ENCODE results near the gene C4orf50. TPM values are rescaled to one million over a fixed set of nuclear protein-coding genes. Genes with fewer than 3 reads are reported as not detected.

Gene C4orf50
- total RNA-seq, 2 donors from 2014 or later, result 0.13 TPM; not detected in 1

DNA sequence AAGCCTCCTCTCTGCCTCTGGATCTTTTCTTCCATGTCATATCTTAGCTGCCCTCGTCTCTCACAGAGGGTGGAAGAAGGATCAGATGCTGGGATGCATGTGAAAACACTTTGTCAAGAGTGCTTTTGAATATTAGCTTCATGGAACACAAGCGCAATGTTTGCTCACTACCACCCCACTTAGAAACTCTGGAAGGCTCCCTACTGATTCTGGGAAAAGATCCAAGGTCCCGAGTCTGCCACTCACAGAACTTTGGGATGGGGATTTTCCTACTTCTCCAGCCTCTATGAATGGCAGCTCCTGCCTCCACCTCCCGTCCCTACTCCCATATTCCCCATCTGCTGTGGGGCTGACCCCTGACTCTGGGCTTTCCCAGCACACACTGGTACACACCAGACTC is 85.1 kb downstream of the C4orf50 start:
- Histone ChIP-seq H3K36me3 (no peaks in the 10 kb centered on the region), H3K27me3 (no peaks in the 10 kb centered on the region), H3K4me3 (no peak overlapping the region), H3K9me3 (no peaks in the 10 kb centered on the region), H3K27ac (no peak overlapping the region), H3K9ac (ENCODE audit: low read depth in 2 of 2, low read length in 2 of 2) (no peak overlapping the region), H3K4me1 (no peaks in the 10 kb centered on the region)
- DNase-seq, result no peak
- intact Hi-C loops (cut with DNase I), result no loop called here
- TF ChIP-seq, protein P1, sequence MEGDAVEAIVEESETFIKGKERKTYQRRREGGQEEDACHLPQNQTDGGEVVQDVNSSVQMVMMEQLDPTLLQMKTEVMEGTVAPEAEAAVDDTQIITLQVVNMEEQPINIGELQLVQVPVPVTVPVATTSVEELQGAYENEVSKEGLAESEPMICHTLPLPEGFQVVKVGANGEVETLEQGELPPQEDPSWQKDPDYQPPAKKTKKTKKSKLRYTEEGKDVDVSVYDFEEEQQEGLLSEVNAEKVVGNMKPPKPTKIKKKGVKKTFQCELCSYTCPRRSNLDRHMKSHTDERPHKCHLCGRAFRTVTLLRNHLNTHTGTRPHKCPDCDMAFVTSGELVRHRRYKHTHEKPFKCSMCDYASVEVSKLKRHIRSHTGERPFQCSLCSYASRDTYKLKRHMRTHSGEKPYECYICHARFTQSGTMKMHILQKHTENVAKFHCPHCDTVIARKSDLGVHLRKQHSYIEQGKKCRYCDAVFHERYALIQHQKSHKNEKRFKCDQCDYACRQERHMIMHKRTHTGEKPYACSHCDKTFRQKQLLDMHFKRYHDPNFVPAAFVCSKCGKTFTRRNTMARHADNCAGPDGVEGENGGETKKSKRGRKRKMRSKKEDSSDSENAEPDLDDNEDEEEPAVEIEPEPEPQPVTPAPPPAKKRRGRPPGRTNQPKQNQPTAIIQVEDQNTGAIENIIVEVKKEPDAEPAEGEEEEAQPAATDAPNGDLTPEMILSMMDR (IDR thresholded peaks at IDR 0.05), result no peak

DNA sequence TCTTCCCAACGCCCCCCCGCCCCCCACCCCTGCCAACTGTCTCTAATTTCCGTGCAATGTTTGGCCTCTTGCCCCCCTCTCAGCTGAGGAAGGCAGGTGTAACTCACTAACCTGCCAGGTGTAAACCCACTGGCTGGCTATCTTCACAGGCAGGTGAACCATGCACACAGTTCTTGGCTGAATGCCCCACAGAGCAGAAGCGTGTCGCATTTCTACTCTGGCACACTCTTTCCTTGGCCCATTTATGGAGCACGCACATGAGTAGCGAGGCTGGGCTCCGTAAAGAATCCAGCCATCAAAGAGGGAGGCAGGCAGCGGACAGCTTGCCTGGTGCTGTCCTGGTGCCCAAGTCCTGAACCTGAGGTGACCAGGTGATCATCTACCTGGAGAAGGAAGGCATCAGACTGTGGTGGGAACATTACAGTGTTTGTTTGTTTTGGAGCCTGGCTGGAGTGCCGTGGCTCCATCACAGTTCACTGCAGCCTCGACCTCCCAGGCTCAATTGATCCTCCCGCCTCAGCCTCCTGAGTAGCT is 86.1 kb downstream of the C4orf50 start:
- TF ChIP-seq, protein P1 (IDR thresholded peaks at IDR 0.05), result no peak
- Histone ChIP-seq H3K4me1 (no peaks in the 10 kb centered on the region), H3K9me3 (no peaks in the 10 kb centered on the region), H3K27me3 (no peaks in the 10 kb centered on the region), H3K36me3 (no peaks in the 10 kb centered on the region), H3K27ac (no peak overlapping the region), H3K4me3 (no peak overlapping the region), H3K9ac (ENCODE audit: low read depth in 2 of 2, low read length in 2 of 2) (no peak overlapping the region)
- no peak for DNase-seq
- intact Hi-C loops (cut with DNase I), result no loop called here

DNA sequence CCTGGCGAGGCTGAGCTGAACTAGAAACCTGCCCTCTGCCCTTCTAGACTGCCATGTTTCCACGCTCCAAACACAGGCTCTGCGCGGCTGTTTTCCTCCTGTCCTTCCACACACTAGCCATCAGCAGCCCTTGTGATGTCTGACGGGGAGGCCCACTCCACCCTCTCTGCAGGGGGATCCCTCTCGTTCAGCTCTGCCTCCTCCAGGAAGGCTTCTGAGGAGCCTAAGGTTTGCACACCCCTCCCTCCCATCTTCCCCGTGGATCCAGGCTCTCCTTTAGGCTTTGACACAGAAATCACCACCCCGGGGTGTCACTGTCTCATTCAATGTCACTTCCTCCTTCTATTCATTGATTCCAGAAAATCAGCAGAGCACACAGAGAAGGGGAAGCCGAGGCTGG is 86.7 kb downstream of the C4orf50 start:
- H3K27me3 ChIP-seq, result no peaks in the 10 kb centered on the region
- H3K36me3 ChIP-seq, result no peaks in the 10 kb centered on the region
- TF ChIP-seq, protein P1 (IDR thresholded peaks at IDR 0.05), result no peak
- DNase-seq, result no peak
- no peaks in the 10 kb centered on the region for H3K4me1 ChIP-seq
- H3K27ac ChIP-seq, result no peak overlapping the region
- H3K4me3 ChIP-seq, result no peak overlapping the region
- intact Hi-C loops (cut with DNase I), result no loop called here
- no peak overlapping the region for H3K9ac ChIP-seq (ENCODE audit: low read depth in 2 of 2, low read length in 2 of 2)
- no peaks in the 10 kb centered on the region for H3K9me3 ChIP-seq

DNA sequence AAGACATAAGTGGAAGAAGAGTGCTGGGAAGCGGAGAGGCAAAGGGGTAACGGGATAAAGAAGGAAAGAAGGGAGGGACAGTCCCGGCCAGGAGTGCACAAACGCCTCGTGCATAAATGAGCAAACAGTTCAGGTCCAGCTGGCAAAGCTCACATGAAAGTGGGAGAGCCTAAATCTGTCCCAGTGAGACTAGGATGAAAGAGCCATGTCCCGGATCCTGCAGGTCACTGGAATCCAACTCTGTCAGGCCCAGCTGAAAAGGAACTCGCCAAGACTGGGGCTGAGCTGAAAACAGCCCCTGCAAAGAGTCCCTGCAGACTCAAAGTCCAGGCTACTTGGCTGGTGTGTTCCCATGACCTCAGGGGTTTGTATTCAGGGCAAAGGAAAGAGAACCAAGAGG is 87.4 kb downstream of the C4orf50 start:
- DNase-seq, result no peak
- Histone ChIP-seq H3K9ac (ENCODE audit: low read depth in 2 of 2, low read length in 2 of 2) (no peak overlapping the region), H3K9me3 (no peaks in the 10 kb centered on the region), H3K4me3 (no peak overlapping the region), H3K27me3 (no peaks in the 10 kb centered on the region), H3K27ac (no peak overlapping the region), H3K4me1 (no peaks in the 10 kb centered on the region), H3K36me3 (no peaks in the 10 kb centered on the region)
- intact Hi-C loops (cut with DNase I), result no loop called here
- TF ChIP-seq, protein P1 (IDR thresholded peaks at IDR 0.05), result no peak

DNA sequence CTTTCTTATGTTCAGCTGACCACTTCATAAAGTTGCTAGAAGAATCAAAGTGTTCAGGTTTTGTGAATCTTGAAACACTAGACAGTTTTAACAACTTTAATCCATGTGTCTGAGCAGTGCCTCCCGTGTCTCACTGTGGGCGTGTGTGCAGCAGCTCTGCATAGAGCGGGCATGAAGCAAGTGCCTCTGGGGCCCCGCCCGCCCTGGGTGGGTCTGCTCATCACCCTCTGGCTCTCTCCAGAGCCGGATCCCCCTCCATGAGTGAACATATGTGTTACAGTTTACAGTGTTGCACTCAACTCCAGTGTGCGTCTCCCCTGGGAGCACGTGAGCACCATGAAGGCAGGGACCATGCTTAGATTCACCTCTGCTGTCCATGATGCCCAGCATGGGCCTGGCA is 87.8 kb downstream of the C4orf50 start:
- no peaks in the 10 kb centered on the region for H3K4me1 ChIP-seq
- DNase-seq, result no peak
- no peaks in the 10 kb centered on the region for H3K27me3 ChIP-seq
- H3K27ac ChIP-seq, result no peak overlapping the region
- intact Hi-C loops (cut with DNase I), result no loop called here
- H3K4me3 ChIP-seq, result no peak overlapping the region
- no peaks in the 10 kb centered on the region for H3K9me3 ChIP-seq
- H3K36me3 ChIP-seq, result no peaks in the 10 kb centered on the region
- no peak overlapping the region for H3K9ac ChIP-seq (ENCODE audit: low read depth in 2 of 2, low read length in 2 of 2)
- TF ChIP-seq, protein P1 (IDR thresholded peaks at IDR 0.05), result no peak

Measured in colonic mucosa (tissue), 4 donors.